ENCODE measurements around the gene MGA. TPM values are rescaled to one million over a fixed set of nuclear protein-coding genes. Genes with fewer than 3 reads are reported as not detected.

Gene MGA
- polyA plus RNA-seq, 3 donors = 36.2 to 40.8 (median 39.2) TPM

DNA sequence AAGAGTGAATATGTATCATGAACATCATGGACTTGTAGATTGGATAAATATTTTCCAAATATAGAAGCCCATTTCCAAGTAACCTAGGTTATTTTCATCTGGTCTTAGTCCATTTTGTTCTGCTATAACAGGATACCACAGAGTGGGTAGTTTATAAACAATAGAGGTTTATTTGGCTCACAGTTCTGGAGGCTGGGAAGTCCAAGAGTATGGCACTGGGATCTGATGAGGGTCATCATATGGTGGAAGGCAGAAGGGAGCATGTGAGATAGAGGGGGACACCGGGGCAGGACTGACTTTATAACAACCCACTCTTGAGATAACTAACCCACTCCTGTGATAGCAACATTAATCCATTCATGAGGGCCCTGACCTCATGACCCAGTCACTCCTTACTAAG is 9.4 kb upstream of the MGA start:
- no peak for DNase-seq (ENCODE audit: extremely low read depth in 1 of 11, low read depth in 9 of 11, low spot score in 4 of 11)

DNA sequence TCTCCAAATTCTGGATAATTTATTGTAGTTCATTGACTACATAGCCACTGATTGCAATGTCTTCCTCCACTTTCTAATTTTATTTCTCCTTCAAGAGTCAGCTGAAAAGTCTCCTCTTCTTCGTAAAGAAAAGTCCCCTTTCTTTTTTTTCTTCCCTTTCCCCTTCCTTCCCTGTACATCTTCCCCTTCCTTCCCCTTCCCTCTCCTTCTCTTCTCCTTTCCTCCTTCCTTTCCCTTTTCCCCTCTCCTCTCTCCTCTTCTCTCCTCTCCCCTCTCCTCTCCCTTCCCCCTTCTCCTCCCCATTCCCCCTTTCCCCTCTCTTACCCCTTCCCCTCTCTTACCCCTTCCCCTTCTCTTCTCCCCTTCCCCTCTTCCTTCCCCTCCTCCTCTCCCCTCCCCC is 8.8 kb upstream of the MGA start:
- DNase-seq (ENCODE audit: extremely low read depth in 1 of 11, low read depth in 9 of 11, low spot score in 4 of 11) = no peak

- no peak for DNase-seq (ENCODE audit: extremely low read depth in 1 of 11, low read depth in 9 of 11, low spot score in 4 of 11)
Observed at GRCh38 chr15:41653760-41654159, 6.4 kb upstream of the MGA start.

DNA sequence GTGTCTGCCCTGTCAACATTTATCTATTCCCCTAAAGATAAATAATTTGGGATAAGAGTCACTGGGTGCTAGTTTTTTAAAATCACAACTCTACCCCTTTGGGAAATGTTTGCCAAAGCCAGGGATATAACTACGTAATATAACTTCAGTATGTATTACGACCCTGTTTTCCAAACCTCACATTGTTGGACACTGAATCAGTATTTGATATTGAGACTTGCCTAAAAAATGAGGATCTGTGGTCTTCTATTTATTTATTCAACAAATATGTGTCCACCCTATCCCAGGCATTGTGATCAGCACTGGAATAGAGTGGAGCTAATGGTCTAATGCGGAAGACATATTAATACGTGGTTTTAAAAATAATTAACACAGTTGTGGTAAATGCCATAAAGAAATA is 4.5 kb upstream of the MGA start:
- no peak for DNase-seq (ENCODE audit: extremely low read depth in 1 of 11, low read depth in 9 of 11, low spot score in 4 of 11)

DNA sequence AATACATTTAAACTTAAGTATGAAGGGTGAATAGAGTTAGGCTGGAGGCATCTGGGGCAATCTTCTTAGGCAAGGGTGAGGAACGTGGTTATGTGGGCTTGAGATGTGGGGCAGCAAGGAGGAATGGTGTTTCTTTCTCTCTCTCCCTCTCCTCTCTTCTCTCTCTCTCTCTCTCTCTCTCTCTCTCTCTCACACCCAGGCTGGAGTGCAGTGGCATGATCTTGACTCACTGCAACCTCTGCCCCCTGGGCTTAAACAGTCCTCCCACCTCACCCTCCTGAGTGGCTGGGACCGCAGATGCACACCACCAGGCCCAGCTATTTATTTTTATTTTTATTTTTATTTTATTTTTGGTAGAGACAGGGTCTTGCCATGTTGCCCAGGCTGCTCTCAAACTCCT is 4.0 kb upstream of the MGA start:
- DNase-seq (ENCODE audit: extremely low read depth in 1 of 11, low read depth in 9 of 11, low spot score in 4 of 11) = no peak

DNA sequence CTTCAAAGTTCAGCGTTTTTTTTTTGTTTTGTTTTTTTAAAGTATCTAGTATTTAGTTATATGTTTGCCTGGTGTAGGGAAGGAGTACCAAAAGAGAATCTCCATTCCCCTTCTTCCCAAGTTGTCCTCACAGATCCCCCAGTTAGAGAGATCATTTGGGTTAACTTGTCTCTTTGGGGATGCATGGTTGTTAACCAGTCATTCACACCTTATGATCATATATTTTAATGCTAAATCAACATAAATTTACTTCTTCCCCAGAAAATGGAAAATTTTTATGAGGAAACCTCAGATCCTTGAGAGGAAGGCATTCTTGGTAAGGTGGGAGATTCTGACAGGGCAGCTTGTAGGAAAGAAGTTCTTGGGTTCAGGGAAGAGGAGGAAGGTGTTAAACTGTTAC is 1.5 kb upstream of the MGA start:
- no peak for DNase-seq (ENCODE audit: extremely low read depth in 1 of 11, low read depth in 9 of 11, low spot score in 4 of 11)

DNA sequence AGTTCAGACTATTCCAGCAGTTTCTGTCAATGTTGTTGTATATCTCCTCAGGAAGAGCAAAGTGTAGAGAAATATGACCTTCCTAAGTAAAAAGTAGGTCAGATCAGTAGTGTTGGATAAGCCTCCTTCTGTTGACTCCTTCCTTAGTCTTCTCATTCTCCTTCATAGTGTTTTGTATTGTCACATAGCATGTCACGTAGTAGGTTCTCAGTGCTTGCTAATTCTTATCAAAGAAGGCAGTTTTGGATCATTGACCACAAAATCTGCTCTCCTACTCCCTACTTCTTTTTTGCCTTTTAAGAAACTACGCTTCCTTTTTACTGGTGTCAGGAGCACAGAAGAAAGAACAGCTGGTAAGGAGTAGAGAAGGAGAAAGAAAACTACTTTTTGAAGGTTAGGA is 1.0 kb upstream of the MGA start:
- no peak for DNase-seq (ENCODE audit: extremely low read depth in 1 of 11, low read depth in 9 of 11, low spot score in 4 of 11)

- DNase-seq (ENCODE audit: extremely low read depth in 1 of 11, low read depth in 9 of 11, low spot score in 4 of 11) = peak in 3 of 11 donors; percentile 14 to 45 (median 36)
Observed at GRCh38 chr15:41659855-41660234, 360 bp upstream of the MGA start.

DNA sequence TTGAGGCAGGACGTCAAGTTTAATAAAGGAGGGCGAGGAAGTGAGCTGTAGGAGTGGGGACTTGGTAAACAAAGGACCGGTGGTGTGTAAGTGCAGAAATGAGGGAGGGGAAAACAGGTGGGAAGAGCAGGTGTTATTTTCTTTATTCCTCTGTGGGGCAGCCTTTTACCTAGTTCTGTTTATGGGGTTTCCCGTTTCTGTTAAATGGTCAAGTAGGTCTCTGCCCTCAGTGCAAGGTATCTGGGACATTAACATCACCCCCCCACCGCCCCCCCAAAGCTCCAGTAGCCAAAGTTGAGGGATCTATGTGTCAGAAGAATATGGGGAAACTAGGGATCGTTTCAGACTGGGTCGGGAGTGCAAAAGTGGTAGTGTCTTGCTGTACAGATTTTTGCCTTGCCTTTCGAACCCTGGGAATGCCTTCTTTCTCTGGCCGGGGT is 893 bp downstream of the MGA start:
- DNase-seq (ENCODE audit: extremely low read depth in 1 of 11, low read depth in 9 of 11, low spot score in 4 of 11) = peak in 3 of 11 donors; percentile 13 to 23 (median 20)

DNA sequence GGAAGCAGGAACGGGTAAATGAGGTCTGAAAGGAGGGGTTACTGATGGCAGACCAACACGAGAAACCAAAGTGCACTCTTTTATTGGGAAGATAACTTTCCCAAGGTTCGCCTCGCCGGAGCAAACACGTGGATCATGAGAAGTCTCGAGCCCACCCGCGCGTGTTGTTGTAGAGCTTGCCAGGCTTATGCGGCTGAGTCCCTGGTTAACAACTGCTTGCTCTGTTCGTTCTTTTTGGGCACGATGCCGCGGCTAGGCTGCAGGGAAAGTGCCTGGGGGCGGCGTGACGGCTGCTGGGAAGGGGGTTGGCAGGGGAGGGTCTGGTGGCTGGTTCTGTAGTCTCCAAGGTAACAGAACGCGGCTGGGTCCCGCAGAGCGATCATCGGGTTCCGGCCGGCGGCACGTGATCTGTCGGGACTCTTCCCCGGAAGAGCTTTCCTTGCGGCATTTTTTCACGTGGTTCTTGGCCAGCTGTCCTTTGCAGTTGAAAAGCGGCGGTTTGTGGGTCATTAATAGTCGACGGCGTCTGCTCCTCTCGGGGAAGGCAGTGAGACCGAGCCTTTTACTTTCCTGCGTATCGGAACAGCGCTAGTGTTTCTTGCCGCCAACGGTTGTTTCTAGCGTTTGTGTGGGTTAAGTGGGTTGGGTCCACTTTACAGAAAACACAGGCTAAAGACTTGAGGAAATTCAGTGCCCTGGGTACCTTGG is 1.5 kb downstream of the MGA start:
- peak in 10 of 11 donors; percentile 55 to 74 (median 65) for DNase-seq (ENCODE audit: extremely low read depth in 1 of 11, low read depth in 9 of 11, low spot score in 4 of 11)

DNA sequence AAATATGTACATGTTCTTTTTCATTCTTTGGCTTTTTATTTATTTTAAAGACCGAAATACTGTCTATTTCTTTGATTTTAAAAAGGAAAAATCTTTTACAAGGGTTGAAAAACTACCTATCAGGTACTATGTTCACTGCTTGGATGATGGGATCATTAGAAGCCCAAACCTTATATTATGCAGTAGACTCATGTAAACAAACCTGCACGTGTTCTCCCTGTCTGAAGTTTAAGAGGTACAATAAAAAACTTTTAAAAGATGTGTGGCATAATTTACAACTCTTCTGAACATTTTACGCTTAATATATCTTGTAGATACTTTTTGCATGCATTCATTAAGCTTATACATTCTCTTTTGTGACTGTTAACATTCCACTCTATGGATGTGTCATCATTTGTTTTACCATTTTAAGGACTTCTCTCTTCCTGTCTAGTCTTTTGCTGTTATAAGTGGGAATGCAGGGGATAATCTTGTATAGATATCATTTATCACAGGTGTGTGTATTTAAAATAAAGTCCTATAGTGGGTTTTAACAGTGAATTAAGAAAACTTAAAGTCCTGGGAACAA is 6.2 kb downstream of the MGA start:
- no peak for DNase-seq (ENCODE audit: extremely low read depth in 1 of 11, low read depth in 9 of 11, low spot score in 4 of 11)

GRCh38 chr15:41669701-41670100 is 9.5 kb downstream of the MGA start:
- no peak for DNase-seq (ENCODE audit: extremely low read depth in 1 of 11, low read depth in 9 of 11, low spot score in 4 of 11)

- no peak for DNase-seq (ENCODE audit: extremely low read depth in 1 of 11, low read depth in 9 of 11, low spot score in 4 of 11)
Observed at GRCh38 chr15:41671656-41672648, 11.7 kb downstream of the MGA start.

DNA sequence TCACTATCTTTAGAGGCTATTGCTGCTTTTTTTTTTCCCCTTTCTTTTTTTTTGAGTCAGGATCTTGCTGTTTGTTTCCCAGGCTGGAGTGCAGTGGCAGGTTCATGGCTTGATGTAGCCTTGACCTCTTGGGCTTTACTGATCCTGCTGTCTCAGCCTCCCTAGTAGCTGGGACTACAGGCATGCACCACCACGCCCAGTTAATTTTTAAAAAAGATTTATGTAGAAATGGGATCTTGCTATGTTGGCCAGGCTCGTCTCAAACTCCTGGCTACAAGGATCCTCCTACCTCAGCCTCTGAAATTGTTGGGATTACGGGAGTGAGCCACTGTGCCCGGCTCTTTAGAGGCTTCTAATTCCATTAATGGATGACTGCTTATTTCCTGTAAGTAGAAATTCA is 15.1 kb downstream of the MGA start:
- no peak for DNase-seq (ENCODE audit: extremely low read depth in 1 of 11, low read depth in 9 of 11, low spot score in 4 of 11)

GRCh38 chr15:41678742-41679141 is 18.5 kb downstream of the MGA start:
- no peak for DNase-seq (ENCODE audit: extremely low read depth in 1 of 11, low read depth in 9 of 11, low spot score in 4 of 11)

DNA sequence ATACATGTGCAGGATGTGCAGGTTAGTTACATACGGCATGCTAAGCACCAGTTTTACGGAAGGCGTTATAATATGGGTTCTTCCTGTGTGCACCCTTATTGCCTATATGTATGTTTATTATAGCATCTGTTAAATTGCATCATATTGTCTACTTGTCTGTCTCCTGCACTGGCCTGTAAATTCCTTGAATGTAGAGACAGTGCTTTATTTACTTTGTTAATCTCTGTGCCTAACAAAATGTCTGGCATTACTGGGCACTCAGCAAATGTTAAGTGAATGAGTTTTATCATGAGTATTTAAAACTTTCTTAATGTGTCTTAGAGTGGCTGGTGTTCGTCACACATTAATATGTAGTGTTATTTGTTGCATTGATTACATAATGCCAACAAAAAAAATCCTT is 23.8 kb downstream of the MGA start:
- DNase-seq (ENCODE audit: extremely low read depth in 1 of 11, low read depth in 9 of 11, low spot score in 4 of 11) = no peak

DNA sequence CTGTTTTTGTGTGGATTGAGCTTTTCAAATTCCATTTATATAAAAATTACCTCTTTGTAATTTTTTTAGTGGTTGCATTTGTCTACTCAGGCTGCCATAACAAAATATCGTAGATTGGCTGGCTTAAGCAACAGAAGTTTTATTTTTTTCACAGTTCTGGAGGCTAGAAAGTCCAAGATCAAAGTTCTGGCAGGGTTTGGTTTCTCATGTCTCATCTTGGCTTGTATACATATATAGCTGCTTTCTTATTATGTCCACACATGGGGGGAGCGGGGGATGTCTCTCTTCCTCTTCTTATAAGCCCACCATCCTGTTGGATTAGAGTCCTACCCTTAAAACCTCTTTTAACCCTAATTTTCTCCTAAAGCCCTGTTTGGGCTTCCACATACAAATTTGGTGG is 28.5 kb downstream of the MGA start:
- no peak for DNase-seq (ENCODE audit: extremely low read depth in 1 of 11, low read depth in 9 of 11, low spot score in 4 of 11)

GRCh38 chr15:41689083-41689482 is 28.9 kb downstream of the MGA start:
- DNase-seq (ENCODE audit: extremely low read depth in 1 of 11, low read depth in 9 of 11, low spot score in 4 of 11) = no peak

DNA sequence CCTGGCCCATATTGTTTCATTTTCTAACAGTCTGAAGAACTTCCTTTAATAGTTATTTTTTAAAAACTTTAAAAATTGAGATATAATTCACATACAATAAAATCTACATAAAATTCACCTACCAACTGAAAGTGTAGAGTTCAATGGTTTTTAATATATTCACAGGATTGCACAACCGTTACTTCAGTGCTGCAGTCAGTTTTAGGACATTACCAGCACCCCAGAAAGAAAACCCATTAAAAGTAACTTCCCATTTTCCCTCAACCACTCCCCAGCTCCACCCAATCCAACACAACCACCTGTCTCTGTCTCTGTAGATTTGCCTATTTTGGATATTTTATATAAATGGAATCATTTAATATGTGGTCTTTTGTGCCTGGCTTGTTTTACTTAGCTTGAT is 29.6 kb downstream of the MGA start:
- no peak for DNase-seq (ENCODE audit: extremely low read depth in 1 of 11, low read depth in 9 of 11, low spot score in 4 of 11)

DNA sequence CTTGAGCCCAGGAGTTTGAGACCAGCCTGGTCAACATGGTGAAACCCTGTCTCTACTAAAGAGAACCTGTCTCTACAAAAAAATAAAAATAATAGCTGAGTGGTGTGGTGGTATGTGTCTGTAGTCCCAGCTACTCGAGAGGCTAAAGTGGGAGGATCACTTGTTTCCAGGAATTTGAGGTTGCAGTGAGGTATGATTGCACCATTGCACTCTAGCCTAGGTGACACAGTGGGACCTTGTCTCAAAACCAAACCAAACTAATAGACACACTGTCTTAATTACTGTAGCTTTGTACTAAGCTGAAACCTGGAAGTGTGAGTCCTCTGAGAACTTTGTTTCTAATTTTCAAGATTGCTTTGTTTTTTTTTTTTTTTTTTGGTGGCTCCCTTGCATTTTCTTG is 30.4 kb downstream of the MGA start:
- DNase-seq (ENCODE audit: extremely low read depth in 1 of 11, low read depth in 9 of 11, low spot score in 4 of 11) = no peak
